ENCODE measurements around the gene JARID2.

Gene JARID2

GRCh38 chr6:15361197-15361596 is 115.3 kb downstream of the JARID2 start:
- DNase-seq: no peak

- DNase-seq: no peak
Observed at GRCh38 chr6:15362274-15363160, 116.6 kb downstream of the JARID2 start.

- no peak for DNase-seq
Observed at GRCh38 chr6:15363164-15363522, 117.3 kb downstream of the JARID2 start.

GRCh38 chr6:15363523-15364400 is 117.9 kb downstream of the JARID2 start:
- no peak for DNase-seq

- DNase-seq: no peak
Observed at GRCh38 chr6:15364401-15365037, 118.7 kb downstream of the JARID2 start.

- peak; percentile 36 for DNase-seq
Observed at GRCh38 chr6:15365273-15365687, 119.4 kb downstream of the JARID2 start.

GRCh38 chr6:15366003-15366535 is 120.2 kb downstream of the JARID2 start:
- DNase-seq: no peak

- no peak for DNase-seq
Observed at GRCh38 chr6:15366879-15367278, 121.0 kb downstream of the JARID2 start.

- DNase-seq: no peak
Observed at GRCh38 chr6:15368186-15368585, 122.3 kb downstream of the JARID2 start.

GRCh38 chr6:15368873-15369272 is 123.0 kb downstream of the JARID2 start:
- DNase-seq: no peak

GRCh38 chr6:15369838-15370237 is 124.0 kb downstream of the JARID2 start:
- DNase-seq: no peak

- DNase-seq: no peak
Observed at GRCh38 chr6:15370733-15371671, 125.1 kb downstream of the JARID2 start.

GRCh38 chr6:15372932-15373331 is 127.1 kb downstream of the JARID2 start:
- DNase-seq: no peak

- no peak for DNase-seq
Observed at GRCh38 chr6:15374119-15374518, 128.2 kb downstream of the JARID2 start.

GRCh38 chr6:15375018-15375417 is 129.1 kb downstream of the JARID2 start:
- no peak for DNase-seq

- no peak for DNase-seq
Observed at GRCh38 chr6:15375638-15376290, 129.9 kb downstream of the JARID2 start.

GRCh38 chr6:15376900-15377487 is 131.1 kb downstream of the JARID2 start:
- DNase-seq: no peak

- DNase-seq: no peak
Observed at GRCh38 chr6:15378272-15378671, 132.4 kb downstream of the JARID2 start.

GRCh38 chr6:15378866-15379265 is 133.0 kb downstream of the JARID2 start:
- no peak for DNase-seq

- DNase-seq: no peak
Observed at GRCh38 chr6:15380351-15380750, 134.5 kb downstream of the JARID2 start.

- DNase-seq: no peak
Observed at GRCh38 chr6:15382089-15382488, 136.2 kb downstream of the JARID2 start.
